Neural progenitor cell (in vitro differentiated cells): ENCODE results near the gene NCOR1. TPM values are rescaled to one million over a fixed set of nuclear protein-coding genes. Genes with fewer than 3 reads are reported as not detected.

Source experiments
- DNase-seq: peaks from one replicate; pipeline ENCODE4 v3.0.0-alpha.2; 2016; ENCODE audit warnings: low spot score
- H2AFZ ChIP-seq: fragments of 200-600 bp; sonication (generic); replicated peaks from 2 replicates; pipeline ENCODE4 v1.6.1; 2016; ENCODE audit warnings: antibody characterized with exemption
- H3F3A ChIP-seq: fragments of 200-600 bp; sonication (generic); 2 replicates; pipeline ENCODE4 v1.6.1; 2016; ENCODE audit warnings: antibody characterized with exemption, low read depth
- H3K27ac ChIP-seq: fragments of 200-600 bp; sonication (generic); 2 replicates; pipeline ENCODE4 v1.5.1; 2016; ENCODE audit warnings: mild to moderate bottlenecking
- H3K27me3 ChIP-seq: fragments of 200-600 bp; sonication (generic); 2 replicates; pipeline ENCODE4 v1.6.1; 2016; ENCODE audit warnings: mild to moderate bottlenecking, moderate library complexity
- H3K36me3 ChIP-seq: fragments of 200-600 bp; sonication (generic); 2 replicates; pipeline ENCODE4 v1.5.1; 2016
- H3K4me1 ChIP-seq: fragments of 200-600 bp; sonication (generic); 2 replicates; pipeline ENCODE4 v1.6.1; 2016; ENCODE audit warnings: mixed run types
- H3K4me2 ChIP-seq: fragments of 200-600 bp; sonication (generic); 2 replicates; pipeline ENCODE4 v1.6.1; 2016
- H3K4me3 ChIP-seq: fragments of 200-600 bp; sonication (generic); 2 replicates; pipeline ENCODE4 v1.5.1; 2016
- H3K79me2 ChIP-seq: fragments of 200-600 bp; sonication (generic); 2 replicates; pipeline ENCODE4 v1.6.1; 2016; ENCODE audit warnings: low read depth
- H3K9ac ChIP-seq: fragments of 200-600 bp; sonication (generic); 2 replicates; pipeline ENCODE4 v1.6.1; 2016
- H3K9me3 ChIP-seq: fragments of 200-600 bp; sonication (generic); 2 replicates; pipeline ENCODE4 v1.5.1; 2016; ENCODE audit warnings: low read depth
- H4K20me1 ChIP-seq: fragments of 200-600 bp; sonication (generic); 2 replicates; pipeline ENCODE4 v1.6.1; 2016; ENCODE audit warnings: low read depth
- H3K27ac Mint-ChIP-seq: 3 replicates; pipeline ENCODE4 v1.8.0; 2021; ENCODE audit warnings: mixed read lengths
- H3K27me3 Mint-ChIP-seq: 2 replicates; pipeline ENCODE4 v1.8.0; 2022; ENCODE audit warnings: low read depth, mild to moderate bottlenecking, inconsistent platforms, moderate library complexity, mixed read lengths; ENCODE audit not compliant: insufficient read depth
- H3K36me3 Mint-ChIP-seq: 3 replicates; pipeline ENCODE4 v1.8.0; 2021; ENCODE audit warnings: mixed read lengths
- H3K4me1 Mint-ChIP-seq: 3 replicates; pipeline ENCODE4 v1.8.0; 2021; ENCODE audit warnings: mixed read lengths
- H3K4me3 Mint-ChIP-seq: 3 replicates; pipeline ENCODE4 v1.8.0; 2021; ENCODE audit warnings: mild to moderate bottlenecking, moderate library complexity, mixed read lengths
- H3K9me3 Mint-ChIP-seq: 3 replicates; pipeline ENCODE4 v1.8.0; 2020; ENCODE audit warnings: mixed read lengths
- CTCF ChIP-seq: fragments of 200-600 bp; sonication (generic); IDR thresholded peaks from 2 replicates; pipeline ENCODE4 v1.5.1; 2017; ENCODE audit warnings: antibody characterized with exemption, mild to moderate bottlenecking
- EZH2 ChIP-seq: fragments of 200-600 bp; sonication (generic); IDR thresholded peaks from 2 replicates; pipeline ENCODE4 v1.6.1; 2017; ENCODE audit warnings: antibody characterized with exemption, mild to moderate bottlenecking, moderate library complexity
- EZH2phosphoT487 ChIP-seq: fragments of 200-600 bp; sonication (generic); IDR thresholded peaks from 2 replicates; pipeline ENCODE4 v1.6.1; 2017; ENCODE audit warnings: antibody characterized with exemption
- total RNA-seq: library from RNA; depleted of rRNA; stranded (reverse); fragments of >200 nt; gene quantifications from 2 replicates; pipeline ENCODE4 v1.2.3, GENCODE V29; 2015; ENCODE audit warnings: low replicate concordance

NCOR1 gene
- total RNA-seq, 1 donor from 2014 or later, result 86.8 TPM

- Mint-ChIP-seq H3K36me3 (peaks cover 60% of the 10 kb centered on the region), H3K4me1 (peaks cover 9% of the 10 kb centered on the region), H3K9me3 (peaks cover 9% of the 10 kb centered on the region), H3K27ac (no peak overlapping the region), H3K27me3 (no peaks in the 10 kb centered on the region), H3K4me3 (no peak overlapping the region)
- H3K27ac ChIP-seq, result no peak overlapping the region
- no peak overlapping the region for H3K9ac ChIP-seq
- no peaks in the 10 kb centered on the region for H3K9me3 ChIP-seq
- DNase-seq, result no peak
- H3K27me3 ChIP-seq, result no peaks in the 10 kb centered on the region
- peaks cover 12% of the 10 kb centered on the region for H3F3A ChIP-seq
- H3K79me2 ChIP-seq, result peaks cover 27% of the 10 kb centered on the region
- peaks cover 28% of the 10 kb centered on the region for H3K36me3 ChIP-seq
- no peak overlapping the region for H3K4me2 ChIP-seq
- no peak overlapping the region for H3K4me3 ChIP-seq
- H2AFZ ChIP-seq, result no peak overlapping the region
- H4K20me1 ChIP-seq, result peaks cover 10% of the 10 kb centered on the region
- H3K4me1 ChIP-seq, result peaks cover 6% of the 10 kb centered on the region
- TF ChIP-seq EZH2 (no peak), EZH2phosphoT487 (no peak), CTCF (no peak)
Observed at GRCh38 chr17:16003841-16004240, 211.5 kb downstream of the NCOR1 start.

- Mint-ChIP-seq H3K27me3 (no peaks in the 10 kb centered on the region), H3K4me1 (peaks cover 9% of the 10 kb centered on the region), H3K36me3 (peaks cover 50% of the 10 kb centered on the region), H3K27ac (no peak overlapping the region), H3K4me3 (no peak overlapping the region), H3K9me3 (peaks cover 9% of the 10 kb centered on the region)
- Histone ChIP-seq H3K9me3 (no peaks in the 10 kb centered on the region), H3K4me1 (peaks cover 10% of the 10 kb centered on the region), H3K27ac (no peak overlapping the region), H4K20me1 (peaks cover 13% of the 10 kb centered on the region), H3K36me3 (peaks cover 26% of the 10 kb centered on the region), H3F3A (peaks cover 14% of the 10 kb centered on the region), H3K9ac (no peak overlapping the region), H3K27me3 (no peaks in the 10 kb centered on the region), H3K79me2 (peaks cover 38% of the 10 kb centered on the region), H3K4me3 (no peak overlapping the region), H3K4me2 (no peak overlapping the region), H2AFZ (no peak overlapping the region)
- TF ChIP-seq EZH2 (no peak), EZH2phosphoT487 (no peak), CTCF (no peak)
- no peak for DNase-seq
Observed at GRCh38 chr17:16002708-16003260, 212.6 kb downstream of the NCOR1 start.

GRCh38 chr17:16001226-16001897, 214.0 kb downstream of the NCOR1 start:
- Mint-ChIP-seq H3K27ac (no peak overlapping the region), H3K9me3 (peaks cover 9% of the 10 kb centered on the region), H3K4me3 (peak overlapping the region; percentile 90), H3K36me3 (peaks cover 43% of the 10 kb centered on the region), H3K27me3 (no peaks in the 10 kb centered on the region), H3K4me1 (peaks cover 9% of the 10 kb centered on the region)
- Histone ChIP-seq H3K79me2 (peaks cover 44% of the 10 kb centered on the region), H3K27me3 (no peaks in the 10 kb centered on the region), H3K9ac (no peak overlapping the region), H3K27ac (no peak overlapping the region), H3F3A (peaks cover 14% of the 10 kb centered on the region), H3K36me3 (peaks cover 21% of the 10 kb centered on the region), H4K20me1 (peaks cover 13% of the 10 kb centered on the region), H2AFZ (no peak overlapping the region), H3K4me3 (peak overlapping the region; percentile 82), H3K9me3 (no peaks in the 10 kb centered on the region), H3K4me1 (peaks cover 10% of the 10 kb centered on the region), H3K4me2 (peak overlapping the region; percentile 94)
- no peak for DNase-seq
- TF ChIP-seq EZH2, result no peak
- TF ChIP-seq EZH2phosphoT487, result no peak
- no peak for TF ChIP-seq CTCF
